HG03439 (cell line): ENCODE measurements around the gene FSTL4.

Experiments
- ATAC-seq: cut with Tn5 transposase; IDR thresholded peaks from one replicate; pipeline ENCODE4 v1.9.1; 2021; ENCODE audit warnings: mild to moderate bottlenecking, moderate library complexity; ENCODE audit not compliant: unreplicated experiment

The FSTL4 gene

GRCh38 chr5:133371371-133372155 is 240.8 kb downstream of the FSTL4 start:
- ATAC-seq = no peak

DNA sequence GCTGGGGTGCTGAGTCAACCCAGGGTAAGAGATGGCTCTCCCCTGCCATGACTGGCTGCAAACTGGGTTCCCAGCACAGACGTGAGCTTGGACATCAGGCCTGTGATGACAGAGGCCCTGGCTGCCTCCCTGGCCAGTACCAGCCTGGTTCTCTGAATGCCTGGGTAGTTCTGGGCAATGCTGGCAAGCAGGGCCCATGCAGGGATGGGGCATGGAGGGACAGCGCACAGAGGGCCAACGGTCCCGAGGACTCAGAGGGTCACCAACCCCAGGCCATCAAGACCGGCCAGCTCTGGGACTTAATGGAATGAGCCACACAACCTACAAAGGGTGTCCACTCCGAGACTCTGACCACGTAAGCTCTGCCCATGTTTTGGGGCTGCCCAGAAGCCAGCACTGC is 241.4 kb downstream of the FSTL4 start:
- ATAC-seq = no peak

DNA sequence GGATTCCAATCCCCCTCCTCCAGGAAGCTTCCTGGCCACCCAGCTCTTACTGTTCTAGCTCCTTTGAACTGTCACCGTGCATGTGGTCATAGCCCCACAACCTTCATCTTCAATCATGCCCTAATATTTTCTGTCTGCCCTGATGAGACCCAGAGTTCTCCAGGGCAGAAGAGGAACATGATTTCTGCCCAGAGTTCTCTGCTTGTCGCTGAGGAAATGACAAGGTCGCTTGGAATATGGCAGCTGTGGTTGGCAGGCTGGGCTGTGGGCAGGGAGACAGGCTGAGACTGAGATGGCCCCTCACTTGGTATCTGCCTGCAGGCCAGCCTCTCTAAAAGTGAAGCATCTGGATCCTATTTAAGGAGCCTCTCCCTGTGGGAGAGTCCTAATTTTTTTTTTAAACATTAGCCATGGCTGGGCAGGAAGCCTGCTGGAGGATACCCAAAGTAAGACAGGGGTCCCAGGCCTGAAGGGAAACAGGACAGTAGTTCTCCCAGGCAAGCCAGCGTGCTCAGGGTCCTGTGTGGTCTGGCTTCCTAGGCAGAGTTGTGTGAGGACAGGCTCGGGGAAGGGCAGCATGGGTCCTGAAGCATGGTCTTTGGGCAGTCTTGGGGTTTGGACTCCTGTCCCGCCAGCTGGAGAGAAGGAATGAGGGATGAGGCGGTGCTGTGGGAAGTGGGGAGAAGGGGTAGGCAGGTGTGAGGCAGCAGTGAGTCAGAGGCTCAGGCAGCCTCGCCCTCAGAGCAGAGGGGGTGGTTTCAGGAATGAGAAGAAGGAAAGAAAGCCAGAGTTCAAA is 242.1 kb downstream of the FSTL4 start:
- ATAC-seq = no peak

GRCh38 chr5:133368916-133369783 is 243.2 kb downstream of the FSTL4 start:
- ATAC-seq = no peak

DNA sequence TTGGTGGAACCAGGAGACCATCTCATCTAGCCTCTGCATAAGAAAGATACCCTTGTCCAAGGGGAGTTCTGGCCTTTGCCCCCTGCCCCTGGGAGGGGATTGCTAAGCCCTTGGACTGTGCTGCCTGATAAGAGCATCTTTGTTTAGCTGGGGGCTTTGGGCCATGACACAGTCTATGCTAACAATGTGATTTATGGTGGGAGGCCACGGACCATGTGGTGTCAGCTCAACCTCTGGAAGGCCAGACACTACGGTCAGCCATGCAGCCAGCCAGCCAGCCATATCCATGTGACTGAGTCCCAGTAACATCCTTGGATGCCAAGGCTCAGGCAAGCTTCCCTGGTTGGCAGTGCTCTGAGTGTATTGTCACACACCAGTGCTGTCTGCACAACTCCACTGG is 244.4 kb downstream of the FSTL4 start:
- ATAC-seq = no peak

DNA sequence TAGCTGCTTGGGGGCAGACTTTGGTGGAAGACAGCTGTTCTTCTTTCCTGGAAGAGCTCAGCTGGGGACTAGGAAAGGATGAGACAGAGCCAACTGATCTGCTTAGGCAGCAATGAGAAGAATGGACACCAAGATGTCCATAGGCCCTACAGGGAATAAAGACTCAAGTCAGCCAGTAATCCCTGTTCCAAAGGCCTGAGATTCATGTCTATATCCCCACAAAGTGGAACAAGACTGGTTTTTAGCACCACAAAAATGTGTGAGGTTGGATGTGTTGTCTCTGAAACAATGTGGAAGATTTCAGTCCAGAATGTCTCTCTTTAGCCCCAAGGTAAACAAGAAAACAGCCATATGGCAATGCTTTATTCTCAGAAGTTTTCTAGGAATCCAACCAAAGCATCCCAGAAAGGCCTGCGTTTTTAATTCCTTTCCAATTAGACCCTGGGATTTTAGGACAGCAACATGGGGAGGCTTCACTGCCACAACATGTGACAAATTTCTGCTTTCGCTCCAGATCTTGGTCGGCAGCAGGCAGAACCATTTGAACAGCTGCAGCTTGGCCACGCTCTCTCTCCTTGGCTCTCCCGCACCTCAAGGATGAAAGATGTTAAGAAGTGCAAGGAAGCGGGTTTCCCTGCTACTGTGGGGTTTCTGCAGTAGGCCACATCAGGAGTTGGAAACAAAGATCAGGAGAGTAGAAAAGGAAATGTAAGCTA is 245.1 kb downstream of the FSTL4 start:
- ATAC-seq = no peak

DNA sequence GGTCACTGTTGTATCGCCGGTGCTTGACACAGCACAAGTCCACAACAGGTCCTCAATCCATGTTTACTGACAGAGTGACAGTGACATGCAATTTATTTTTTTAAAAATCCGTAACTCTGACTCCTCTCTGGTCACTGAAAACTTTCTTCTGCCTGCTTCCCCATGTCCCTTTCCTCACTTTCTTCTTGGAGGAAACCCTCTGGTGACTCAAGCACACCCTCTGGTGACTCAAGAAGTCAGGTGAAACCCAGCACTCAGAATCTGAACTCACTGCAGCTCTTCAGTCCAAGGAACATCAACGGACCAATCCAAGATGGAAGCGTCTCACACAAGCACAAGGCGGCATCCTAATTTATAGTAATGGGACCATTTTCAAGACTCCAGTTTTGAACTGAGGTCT is 245.9 kb downstream of the FSTL4 start:
- ATAC-seq = no peak

DNA sequence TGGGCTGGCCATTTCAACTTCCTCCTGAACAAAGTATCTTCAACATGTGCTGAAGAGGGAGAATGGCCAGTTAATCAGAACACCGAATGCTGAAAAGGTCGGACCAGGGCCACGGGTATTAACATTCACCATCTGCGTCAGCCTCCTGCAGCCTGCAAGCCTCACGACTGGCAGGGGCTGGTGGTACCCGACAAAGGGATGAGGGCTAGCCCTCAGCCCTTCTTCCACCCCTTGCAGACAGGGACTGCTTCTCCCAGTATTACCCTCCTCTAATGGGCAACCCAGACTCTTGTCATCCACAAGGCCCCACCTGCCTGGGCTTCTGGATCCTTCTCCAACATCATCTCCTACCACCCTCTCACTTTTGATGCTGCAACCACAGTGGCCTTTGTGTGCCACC is 246.6 kb downstream of the FSTL4 start:
- ATAC-seq = no peak

DNA sequence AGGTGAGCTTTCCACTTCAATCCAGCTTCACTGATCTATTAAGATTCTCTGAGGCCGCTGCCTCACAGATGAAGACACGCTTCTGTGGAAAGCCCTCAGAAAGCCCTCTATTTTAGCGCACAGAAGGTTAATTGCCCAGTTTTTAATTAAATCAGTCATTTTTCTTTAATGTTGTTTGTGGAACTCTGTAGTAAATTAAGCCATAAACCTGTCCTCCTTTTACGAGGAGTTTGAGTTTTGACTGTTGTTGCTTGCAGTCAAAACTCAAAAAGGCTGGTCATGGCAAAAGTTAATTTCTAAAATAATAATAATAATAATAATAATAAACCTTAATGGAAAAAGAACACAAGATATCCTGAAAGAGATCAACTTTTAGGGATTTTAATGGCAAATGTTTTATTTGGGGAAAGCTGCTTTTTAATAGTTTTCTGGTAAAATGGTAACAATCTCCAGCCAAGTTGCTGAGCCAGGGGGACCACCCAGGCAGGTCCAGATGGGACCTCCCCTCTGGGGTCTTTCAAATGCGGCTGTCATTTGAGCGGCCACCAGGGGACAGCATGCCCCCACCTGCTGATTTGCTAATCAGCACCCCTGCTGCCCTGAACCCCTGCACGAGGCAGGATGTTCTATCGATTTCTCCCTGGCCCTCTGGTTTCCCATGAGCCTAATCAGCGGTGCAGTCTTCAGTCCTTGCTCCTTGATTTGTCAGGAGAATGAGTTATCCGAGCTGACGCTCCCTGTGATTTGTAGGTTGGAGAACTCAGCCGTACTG is 247.2 kb downstream of the FSTL4 start:
- ATAC-seq = no peak

DNA sequence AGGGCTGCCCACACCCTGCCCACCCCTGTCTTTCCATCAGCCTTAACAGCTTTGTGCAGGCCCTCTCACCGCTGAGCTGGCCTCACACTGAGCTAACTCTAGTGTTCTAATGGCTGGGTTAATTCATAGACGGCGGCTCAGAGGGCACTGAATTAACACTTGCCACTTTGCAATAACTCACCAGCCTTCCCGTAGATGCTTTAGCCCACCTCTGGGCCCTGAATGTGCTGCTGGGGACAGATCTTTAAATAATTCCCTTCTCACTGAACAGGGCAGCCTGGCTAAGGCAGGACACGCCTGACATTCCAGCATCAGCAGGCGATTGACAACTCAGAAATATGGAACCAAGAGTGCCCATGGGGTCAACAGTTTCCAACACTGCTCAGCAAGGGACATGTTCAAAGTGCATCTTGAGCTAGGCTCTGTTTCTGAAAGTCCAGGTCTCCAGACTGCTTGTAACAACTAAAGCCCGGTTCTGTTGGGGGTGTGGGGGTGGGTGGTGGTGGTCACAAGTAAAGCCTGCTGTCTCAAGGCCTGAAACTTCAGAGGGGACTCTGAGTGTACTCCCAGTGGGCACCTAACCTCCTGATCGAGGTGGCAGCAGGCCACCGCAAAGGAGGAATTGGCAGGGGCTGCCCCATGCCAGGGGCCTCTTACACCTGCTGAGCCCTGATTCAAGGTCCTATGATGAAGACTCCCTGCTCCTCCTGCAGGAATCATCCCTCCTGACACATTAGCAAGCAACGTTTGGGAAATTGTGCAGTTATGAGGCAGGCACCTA is 248.3 kb downstream of the FSTL4 start:
- no peak for ATAC-seq

DNA sequence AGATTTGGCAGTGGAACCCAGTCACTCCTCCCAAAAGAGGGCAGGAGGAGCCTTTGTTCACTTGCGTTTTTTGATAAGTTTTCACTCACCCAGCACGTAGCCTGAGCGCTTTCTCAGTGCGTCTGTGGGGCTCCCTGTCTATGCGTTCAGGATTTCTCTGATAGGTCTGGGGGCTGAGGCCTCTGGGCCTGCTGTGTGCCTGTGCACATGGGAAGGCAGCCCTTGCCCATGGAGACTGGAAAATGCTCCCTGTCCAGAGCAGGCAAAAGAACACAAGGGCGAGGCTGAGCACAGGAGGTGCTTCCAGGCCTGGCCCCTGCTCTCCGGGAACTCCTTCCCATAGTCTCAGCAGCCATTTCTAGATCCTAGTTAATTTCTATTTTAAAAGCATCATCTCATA is 249.9 kb downstream of the FSTL4 start:
- no peak for ATAC-seq

DNA sequence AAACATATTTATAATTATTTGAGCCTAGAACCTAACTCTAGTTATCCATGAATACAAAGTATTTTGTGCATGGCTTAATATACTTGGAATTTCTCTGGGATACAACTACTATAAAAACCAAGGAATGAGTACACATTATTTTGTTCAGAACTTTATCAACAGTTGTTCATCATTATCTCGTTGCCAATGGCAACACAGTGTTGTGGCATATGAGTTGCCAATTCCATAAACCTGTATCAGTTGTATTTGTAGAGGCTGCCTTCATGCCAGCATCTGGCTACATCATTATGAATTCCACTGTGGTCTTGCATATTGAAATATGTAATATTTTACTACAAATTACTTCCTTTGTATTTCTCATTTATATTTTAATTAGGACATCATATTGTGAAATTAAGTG is 250.4 kb downstream of the FSTL4 start:
- ATAC-seq = no peak

DNA sequence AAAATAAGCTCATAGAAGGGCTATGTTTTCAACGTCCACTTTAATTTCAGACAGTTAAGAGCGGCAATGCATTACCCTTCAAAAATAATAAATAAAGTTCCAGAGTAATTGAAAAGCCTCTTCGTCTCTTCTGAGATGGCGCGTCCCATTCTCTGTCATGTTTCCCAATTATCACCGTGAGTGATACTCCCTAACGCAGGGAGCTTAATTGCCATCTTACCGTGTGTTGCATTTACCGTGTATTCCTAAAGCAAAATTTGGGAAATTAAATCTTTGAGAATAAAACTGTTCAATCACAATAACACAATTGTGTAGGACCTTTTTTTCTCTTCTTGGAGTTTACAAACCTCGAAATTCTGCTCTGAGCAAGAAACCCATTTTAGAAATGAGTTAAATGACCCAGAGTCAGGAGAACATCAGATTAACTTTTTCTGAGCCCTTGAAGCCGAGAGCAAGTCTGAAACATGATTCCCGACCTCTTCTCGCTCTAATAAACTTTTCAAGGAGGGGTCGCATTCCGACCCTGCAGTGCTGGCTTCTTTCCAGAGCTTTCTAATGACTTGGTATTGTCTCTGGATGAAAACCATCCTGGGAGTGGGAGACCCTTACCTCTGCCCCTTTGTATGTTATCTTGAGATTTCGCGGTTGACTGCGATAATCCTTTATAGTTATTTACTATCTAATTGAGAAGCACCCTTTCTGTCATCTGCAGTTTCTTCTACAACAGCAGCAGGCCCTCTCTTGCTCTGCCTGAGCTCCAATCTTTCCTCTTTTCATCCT is 251.5 kb downstream of the FSTL4 start:
- ATAC-seq = no peak

- no peak for ATAC-seq
Observed at GRCh38 chr5:133359861-133360260, 252.5 kb downstream of the FSTL4 start.

DNA sequence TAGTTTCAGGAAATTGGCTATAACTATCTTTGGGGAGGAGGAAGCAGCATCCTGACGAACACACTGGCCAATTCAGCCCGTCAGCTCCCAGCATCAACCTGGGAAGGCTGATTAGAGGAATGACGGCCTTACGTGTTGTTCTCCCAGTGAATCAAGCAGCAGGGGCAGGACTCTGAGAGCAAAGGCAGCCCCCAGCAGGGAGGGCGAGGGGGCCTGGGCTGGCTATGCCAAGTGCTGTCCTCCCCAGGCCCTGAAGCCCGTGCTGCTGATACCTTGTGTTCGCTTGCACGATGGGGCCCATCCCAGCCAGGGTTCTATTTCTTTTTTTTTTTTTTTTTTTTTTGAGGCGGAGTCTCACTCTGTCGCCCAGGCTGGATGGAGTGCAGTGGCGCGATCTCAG is 254.1 kb downstream of the FSTL4 start:
- no peak for ATAC-seq

DNA sequence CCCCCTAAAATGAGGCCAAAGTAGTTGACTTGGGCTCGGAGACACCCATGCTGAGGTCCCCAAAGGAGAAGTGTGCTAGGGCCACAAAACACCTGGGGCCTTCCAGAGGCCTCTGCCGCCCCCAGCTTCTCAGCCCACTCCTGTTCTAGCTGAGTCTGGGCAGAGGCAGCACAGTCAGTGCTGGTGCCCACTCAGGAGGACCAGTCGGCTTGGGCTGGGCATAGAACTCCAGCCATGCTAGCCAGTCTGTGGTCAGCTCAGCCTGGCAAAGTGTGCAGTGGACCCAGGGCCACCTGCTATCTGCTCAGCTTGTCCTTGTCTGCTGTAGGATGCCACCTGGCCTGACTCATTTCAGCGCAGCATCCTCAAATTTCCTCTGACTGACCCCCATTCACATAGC is 254.6 kb downstream of the FSTL4 start:
- ATAC-seq = no peak

DNA sequence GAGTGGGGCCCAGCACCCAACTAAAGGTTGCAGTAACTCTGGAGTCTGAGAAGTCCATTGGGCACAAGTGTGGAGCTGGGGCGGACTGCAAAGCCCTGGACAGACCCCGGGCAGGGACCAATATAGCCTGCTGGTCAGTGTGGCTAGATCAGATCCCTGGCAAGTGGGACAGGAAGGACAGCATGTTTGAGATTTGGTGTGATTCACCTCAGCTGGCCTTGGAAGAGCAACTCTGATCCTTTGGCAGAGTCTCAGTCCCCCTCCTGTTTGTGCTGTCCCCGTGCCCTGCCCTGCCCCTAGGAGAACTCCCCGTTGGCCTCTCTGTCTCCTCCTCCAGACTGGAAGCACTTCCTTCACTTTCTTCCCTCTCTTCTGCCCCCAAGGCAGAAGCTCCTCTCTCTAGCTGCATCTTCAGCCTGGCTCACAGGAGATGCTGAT is 255.3 kb downstream of the FSTL4 start:
- ATAC-seq = no peak

- ATAC-seq = no peak
Observed at GRCh38 chr5:133356396-133356983, 255.9 kb downstream of the FSTL4 start.
